HEK293T (cell line): Measurements from ENCODE around the gene STK39.

Experiments
- CTCF ChIA-PET: fragments of 350-600 bp; formaldehyde crosslinking; extraction: SDS; loops from one replicate; lab custom pipeline; 2021; ENCODE audit warnings: antibody characterized with exemption, inconsistent platforms; lab: Yijun Ruan, JAX
- POLR2A ChIA-PET: fragments of 350-600 bp; formaldehyde crosslinking; extraction: SDS; loops from one replicate; lab custom pipeline; 2020; ENCODE audit warnings: antibody characterized with exemption, inconsistent platforms; lab: Yijun Ruan, JAX
- DNase-seq: peaks from one replicate; pipeline ENCODE4 v3.0.0; 2012; ENCODE audit warnings: mixed read lengths; ENCODE audit errors: extremely low spot score
- ARNT ChIP-seq: fragments of 450-650 bp; IDR thresholded peaks from 2 replicates; pipeline ENCODE4 v1.6.1; 2017; ENCODE audit warnings: mild to moderate bottlenecking
- BHLHE40 ChIP-seq: fragments of 450-650 bp; IDR thresholded peaks from 2 replicates; pipeline ENCODE4 v1.6.1; 2016; ENCODE audit warnings: mild to moderate bottlenecking, moderate library complexity, borderline replicate concordance
- CTBP1 ChIP-seq: fragments of 450-650 bp; IDR thresholded peaks from 2 replicates; pipeline ENCODE4 v1.6.1; 2016; ENCODE audit warnings: borderline replicate concordance
- ELF4 ChIP-seq: fragments of 450-650 bp; IDR thresholded peaks from 2 replicates; pipeline ENCODE4 v1.6.1; 2017; ENCODE audit warnings: antibody characterized with exemption
- FOXA1 ChIP-seq: fragments of 450-650 bp; IDR thresholded peaks from 2 replicates; pipeline ENCODE4 v1.6.1; 2016; ENCODE audit warnings: mild to moderate bottlenecking
- FOXK2 ChIP-seq: fragments of 450-650 bp; IDR thresholded peaks from 2 replicates; pipeline ENCODE4 v1.6.1; 2016; ENCODE audit warnings: mild to moderate bottlenecking
- FOXM1 ChIP-seq: fragments of 450-650 bp; IDR thresholded peaks from 2 replicates; pipeline ENCODE4 v1.6.1; 2017; ENCODE audit warnings: mild to moderate bottlenecking, borderline replicate concordance
- HDGF ChIP-seq: fragments of 450-650 bp; IDR thresholded peaks from 2 replicates; pipeline ENCODE4 v1.6.1; 2017; ENCODE audit warnings: antibody characterized with exemption, borderline replicate concordance
- L3MBTL2 ChIP-seq: fragments of 450-650 bp; conservative IDR thresholded peaks from 2 replicates; pipeline ENCODE4 v1.6.1; 2016; ENCODE audit warnings: mild to moderate bottlenecking
- LEF1 ChIP-seq: fragments of 450-650 bp; IDR thresholded peaks from 2 replicates; pipeline ENCODE4 v1.6.1; 2017; ENCODE audit warnings: mild to moderate bottlenecking, borderline replicate concordance
- NFRKB ChIP-seq: fragments of 450-650 bp; IDR thresholded peaks from 2 replicates; pipeline ENCODE4 v1.6.1; 2016; ENCODE audit warnings: mild to moderate bottlenecking, moderate library complexity
- PKNOX1 ChIP-seq: fragments of 450-650 bp; IDR thresholded peaks from 2 replicates; pipeline ENCODE4 v1.6.1; 2016
- SP1 ChIP-seq: fragments of 450-650 bp; IDR thresholded peaks from 2 replicates; pipeline ENCODE4 v1.6.1; 2017
- SUZ12 ChIP-seq: fragments of 450-650 bp; IDR thresholded peaks from 2 replicates; pipeline ENCODE4 v1.6.1; 2016; ENCODE audit warnings: mild to moderate bottlenecking
- TARDBP ChIP-seq: fragments of 450-650 bp; IDR thresholded peaks from 2 replicates; pipeline ENCODE4 v1.6.1; 2016
- ZNF384 ChIP-seq: fragments of 450-650 bp; IDR thresholded peaks from 2 replicates; pipeline ENCODE4 v1.6.1; 2016

The STK39 gene

GRCh38 chr2:168030862-168031624 lies 216.4 kb downstream of the STK39 start:
- no peak for DNase-seq
- ChIA-PET CTCF (no interaction called here), POLR2A (no interaction called here)
- no peak for TF ChIP-seq PKNOX1
- no peak for TF ChIP-seq ZNF384
- no peak for TF ChIP-seq FOXM1
- no peak for TF ChIP-seq SUZ12
- TF ChIP-seq FOXK2: no peak
- no peak for TF ChIP-seq L3MBTL2

DNA sequence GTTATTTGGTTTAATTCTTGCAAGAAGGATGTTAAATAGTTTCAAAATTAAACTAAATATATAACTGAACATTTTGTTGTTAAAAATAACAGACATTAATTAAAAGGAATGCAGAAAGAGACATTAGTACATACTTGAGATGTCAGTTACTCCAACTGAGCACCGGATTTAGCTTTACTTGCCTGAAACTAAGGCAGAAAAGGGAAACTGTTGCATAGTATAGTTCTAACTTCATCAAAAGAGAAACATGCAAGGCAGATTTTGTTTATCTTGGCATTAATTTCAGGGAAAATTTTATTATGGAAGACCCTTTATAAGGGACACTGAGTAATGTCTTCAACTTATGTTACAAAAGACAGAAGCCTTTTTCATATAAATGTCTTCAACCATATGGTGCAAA lies 218.3 kb downstream of the STK39 start:
- ChIA-PET CTCF (no interaction called here), POLR2A (no interaction called here)
- no peak for DNase-seq
- TF ChIP-seq HDGF (no peak), PKNOX1 (no peak), SP1 (no peak), FOXA1 (no peak), L3MBTL2 (no peak), FOXK2 (no peak), BHLHE40 (no peak), LEF1 (no peak), FOXM1 (no peak), SUZ12 (no peak), ZNF384 (no peak)

DNA sequence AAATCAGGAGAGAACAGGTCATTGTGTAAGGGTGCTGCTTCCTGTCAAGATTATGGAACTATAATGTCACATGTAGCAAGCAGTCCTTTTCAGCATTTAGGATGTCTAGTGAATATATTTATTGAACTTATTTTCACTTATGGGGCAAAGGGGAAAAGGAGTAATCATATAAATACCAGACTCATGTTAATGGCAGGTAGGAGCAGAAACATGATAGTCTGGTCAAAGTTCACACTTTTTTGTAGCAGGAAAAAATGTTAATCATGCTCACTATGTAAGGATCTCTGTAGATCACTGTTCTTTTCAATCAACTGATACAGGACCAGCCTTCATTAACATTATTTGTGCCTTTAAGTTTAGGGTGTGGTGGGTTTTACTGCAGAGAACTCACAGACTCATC lies 219.0 kb downstream of the STK39 start:
- ChIA-PET CTCF (no interaction called here), POLR2A (no interaction called here)
- no peak for DNase-seq
- TF ChIP-seq HDGF (no peak), NFRKB (no peak), BHLHE40 (no peak), ELF4 (no peak), FOXM1 (no peak), LEF1 (no peak), FOXA1 (no peak), CTBP1 (no peak)

DNA sequence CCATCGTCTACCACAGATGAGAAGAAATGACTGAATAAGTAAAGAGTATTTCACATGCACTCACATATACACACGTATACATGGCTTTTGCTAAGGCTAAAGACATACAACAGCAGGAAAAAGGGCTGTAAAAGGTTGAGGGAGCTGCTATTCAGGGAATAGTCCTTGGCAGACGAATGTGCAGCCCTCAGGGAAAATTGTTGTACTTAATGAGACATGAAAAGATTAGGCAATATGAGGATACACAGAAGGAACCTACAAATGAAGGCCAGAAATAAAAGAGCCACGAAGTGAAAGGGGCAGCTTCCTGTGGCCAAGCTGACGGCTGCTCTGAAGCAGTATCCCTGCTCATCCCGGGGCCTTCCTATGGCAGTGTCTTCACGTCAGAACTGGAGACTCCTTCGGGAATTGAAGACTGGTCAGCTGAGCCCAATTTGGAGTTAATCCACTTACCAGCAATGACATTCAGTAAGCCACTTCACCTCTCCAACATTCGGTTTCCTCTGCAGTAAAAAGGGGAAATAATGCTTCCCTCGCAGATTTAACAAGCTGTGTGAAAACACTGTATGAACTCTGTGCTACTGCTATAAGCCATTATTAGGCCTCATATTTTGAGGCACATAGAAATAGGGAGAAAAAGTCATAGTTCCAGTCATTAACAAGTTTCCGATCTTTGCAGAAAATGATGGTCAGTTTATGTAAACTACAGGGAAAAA lies 221.8 kb downstream of the STK39 start:
- TF ChIP-seq LEF1 (no peak), FOXK2 (no peak), TARDBP (no peak), L3MBTL2 (no peak), BHLHE40 (no peak), FOXA1 (no peak)
- CTCF ChIA-PET: no interaction called here
- DNase-seq: no peak
- POLR2A ChIA-PET: no interaction called here

- ChIA-PET CTCF (no interaction called here), POLR2A (no interaction called here)
- no peak for DNase-seq
- TF ChIP-seq ELF4: no peak
- no peak for TF ChIP-seq FOXA1
- no peak for TF ChIP-seq SUZ12
- no peak for TF ChIP-seq HDGF
- no peak for TF ChIP-seq CTBP1
- no peak for TF ChIP-seq FOXK2
- no peak for TF ChIP-seq ZNF384
- TF ChIP-seq FOXM1: no peak
- TF ChIP-seq LEF1: no peak
- TF ChIP-seq TARDBP: no peak
- no peak for TF ChIP-seq ARNT
- no peak for TF ChIP-seq SP1
- no peak for TF ChIP-seq BHLHE40
- TF ChIP-seq PKNOX1: no peak
- TF ChIP-seq L3MBTL2: no peak
- no peak for TF ChIP-seq NFRKB
Measured at GRCh38 chr2:168024459-168024858, 222.9 kb downstream of the STK39 start.

GRCh38 chr2:168021800-168022587 lies 225.4 kb downstream of the STK39 start:
- ChIA-PET POLR2A (no interaction called here), CTCF (no interaction called here)
- no peak for DNase-seq
- TF ChIP-seq ELF4: no peak
- TF ChIP-seq FOXK2: no peak
- TF ChIP-seq TARDBP: no peak
- no peak for TF ChIP-seq HDGF
- no peak for TF ChIP-seq SUZ12
- no peak for TF ChIP-seq FOXA1
